CD4-positive, alpha-beta T cell treated with Interleukin-21 for 1 hour (primary cell): Measurements from ENCODE around the gene PDCD11.

Experiments used
- DNase-seq: peaks from one replicate; pipeline ENCODE4 v3.0.0-alpha.2; 2020

PDCD11 gene

GRCh38 chr10:103451831-103452505 is 55.5 kb downstream of the PDCD11 start, which contains the start of gene CALHM2:
CALHM2 (minus strand) TSS chr10:103452370; CDS start chr10:103449941, 2,429 bp downstream.
- DNase-seq = peak; percentile 43

DNA sequence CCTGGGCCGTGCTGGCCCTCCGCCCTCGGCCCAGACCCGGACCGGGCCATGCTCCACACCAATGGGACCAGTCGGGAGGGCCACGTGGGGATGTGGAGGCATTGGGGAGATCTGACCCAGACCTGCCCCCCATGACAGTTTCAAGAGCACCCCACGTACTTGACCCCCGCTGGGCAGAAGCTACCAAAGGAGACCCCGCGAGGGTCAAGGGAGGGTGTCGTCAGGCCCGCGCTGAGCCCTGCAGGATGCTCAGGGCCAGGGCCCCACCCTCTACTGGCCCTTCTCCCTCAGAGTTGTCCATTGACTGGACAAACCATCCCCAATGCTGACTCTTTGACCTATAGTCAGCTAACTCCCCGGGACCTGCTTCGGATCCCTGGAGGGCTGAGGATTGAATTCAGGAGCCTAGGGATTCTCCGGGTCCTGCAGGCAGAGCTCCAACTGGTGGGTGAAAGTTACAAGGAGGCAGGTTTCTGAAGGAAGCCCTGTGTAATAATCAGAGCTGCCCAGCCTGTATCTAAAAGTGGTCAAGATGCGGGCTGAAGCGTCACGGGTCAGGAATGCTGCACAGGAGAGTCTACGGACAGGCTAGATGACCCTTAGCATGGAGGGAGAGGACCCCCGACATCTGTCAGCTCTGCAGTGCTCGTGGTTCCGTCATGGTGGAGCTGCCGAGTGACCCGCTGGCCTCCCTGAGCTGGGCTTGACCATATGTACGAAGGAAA is 56.2 kb downstream of the PDCD11 start:
- no peak for DNase-seq

- no peak for DNase-seq
These were observed 57.6 kb downstream of the PDCD11 start for GRCh38 chr10:103454026-103454425.

- DNase-seq = no peak
These were observed 58.8 kb downstream of the PDCD11 start for GRCh38 chr10:103455235-103455634.

DNA sequence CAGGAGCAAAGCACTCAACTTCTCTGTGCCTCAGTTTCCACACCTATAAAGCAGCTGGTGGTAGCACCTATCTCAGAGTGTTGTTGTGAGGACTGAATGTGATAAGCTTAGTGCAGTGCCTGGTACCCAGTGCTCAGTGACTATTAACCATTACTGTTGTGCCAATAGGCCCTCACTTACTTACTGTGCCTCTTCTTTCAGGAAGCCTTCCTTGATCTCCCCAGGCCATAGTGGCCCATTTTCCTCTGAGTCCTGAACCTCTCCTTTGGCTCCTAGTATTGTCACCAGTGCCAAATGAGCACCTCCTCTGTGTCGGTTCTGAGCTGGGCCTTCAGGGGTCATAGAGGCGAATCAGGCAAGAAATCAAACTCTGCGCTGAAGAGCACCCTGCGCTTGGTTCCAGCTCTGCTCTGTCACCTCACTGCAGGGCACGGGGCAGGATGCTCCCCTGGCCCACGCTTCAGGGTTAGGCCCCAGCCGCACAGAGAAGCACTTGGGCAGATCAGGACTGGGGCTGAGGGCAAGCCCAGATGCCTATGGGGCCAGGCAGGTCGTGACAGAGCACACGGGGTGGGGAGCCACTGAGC is 59.7 kb downstream of the PDCD11 start:
- DNase-seq = no peak

DNA sequence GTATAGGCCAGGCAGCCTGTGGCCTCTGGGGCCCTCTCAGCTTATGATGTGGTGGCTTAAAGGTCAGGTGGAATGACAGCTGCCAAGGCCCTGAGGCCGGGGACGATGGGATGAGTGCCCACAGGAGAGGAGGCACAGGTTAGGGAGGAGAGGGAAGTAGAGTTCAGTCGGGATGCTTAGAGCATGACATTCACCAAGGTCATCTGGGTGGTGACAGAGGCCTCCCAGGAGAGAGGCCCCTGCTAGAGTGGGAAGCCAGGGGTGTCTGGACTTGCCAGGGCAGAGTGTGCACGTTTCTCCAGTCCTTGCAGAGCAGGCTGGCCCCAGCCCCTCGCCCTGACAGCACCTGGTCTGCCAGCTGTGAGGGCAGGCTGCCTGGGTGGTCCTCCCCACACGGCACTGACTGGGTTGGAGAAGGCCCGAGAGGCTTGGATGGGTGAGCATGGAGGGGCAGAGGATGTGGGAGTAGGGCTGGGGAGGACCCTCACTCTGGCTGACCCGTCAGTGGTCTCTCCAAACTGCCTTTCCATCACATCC is 60.8 kb downstream of the PDCD11 start:
- DNase-seq = no peak

- no peak for DNase-seq
These were observed 61.6 kb downstream of the PDCD11 start for GRCh38 chr10:103457896-103458583.

DNA sequence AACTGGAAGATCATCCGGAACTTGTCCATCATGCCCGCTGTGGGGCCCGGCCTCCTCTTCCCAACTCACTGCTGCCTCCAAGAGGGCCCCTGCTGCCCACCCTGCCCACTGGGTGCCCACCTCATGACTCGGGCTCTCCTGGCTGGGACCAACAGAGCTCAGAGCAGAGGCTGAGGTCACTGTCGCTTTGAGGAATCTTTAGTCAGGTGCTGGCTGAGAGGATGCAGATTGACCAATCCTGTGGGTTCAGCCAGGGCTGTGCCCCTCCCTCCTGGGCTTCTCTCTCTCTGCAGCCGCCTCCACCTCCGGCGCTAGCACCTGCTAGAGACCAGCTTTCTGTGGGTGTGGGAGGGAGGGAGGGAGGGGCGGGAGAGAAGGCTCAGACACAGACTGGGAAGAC is 62.3 kb downstream of the PDCD11 start, which contains the start of gene CALHM1:
CALHM1 (minus strand) TSS at position 181 of the 400 bp plus-strand sequence; CDS start at position 32, 149 bp downstream.
- DNase-seq = no peak

GRCh38 chr10:103459615-103460014 is 63.2 kb downstream of the PDCD11 start:
- DNase-seq = no peak

DNA sequence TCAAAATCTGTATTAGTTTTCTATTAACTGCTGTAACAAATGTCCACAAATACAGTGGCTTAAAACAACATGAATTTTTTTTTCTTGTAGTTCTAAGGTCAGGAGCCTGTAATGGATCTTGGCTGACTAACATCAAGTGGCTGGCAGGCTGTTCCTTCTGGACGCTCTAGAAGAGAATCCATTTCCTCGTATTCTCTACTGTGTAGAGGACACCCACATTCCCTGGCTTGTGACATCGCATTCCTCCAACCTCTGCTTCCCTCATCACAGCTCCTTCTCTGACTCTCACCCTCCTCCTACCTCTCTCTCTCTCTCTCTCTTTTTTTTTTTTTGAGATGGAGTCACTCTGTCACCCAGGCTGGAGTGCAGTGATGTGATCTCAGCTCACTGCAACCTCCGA is 67.1 kb downstream of the PDCD11 start:
- no peak for DNase-seq

- no peak for DNase-seq
These were observed 69.2 kb downstream of the PDCD11 start for GRCh38 chr10:103465411-103466179.

- DNase-seq = no peak
These were observed 70.3 kb downstream of the PDCD11 start for GRCh38 chr10:103466734-103467133.

GRCh38 chr10:103467406-103467805 is 71.0 kb downstream of the PDCD11 start:
- DNase-seq = peak; percentile 12

DNA sequence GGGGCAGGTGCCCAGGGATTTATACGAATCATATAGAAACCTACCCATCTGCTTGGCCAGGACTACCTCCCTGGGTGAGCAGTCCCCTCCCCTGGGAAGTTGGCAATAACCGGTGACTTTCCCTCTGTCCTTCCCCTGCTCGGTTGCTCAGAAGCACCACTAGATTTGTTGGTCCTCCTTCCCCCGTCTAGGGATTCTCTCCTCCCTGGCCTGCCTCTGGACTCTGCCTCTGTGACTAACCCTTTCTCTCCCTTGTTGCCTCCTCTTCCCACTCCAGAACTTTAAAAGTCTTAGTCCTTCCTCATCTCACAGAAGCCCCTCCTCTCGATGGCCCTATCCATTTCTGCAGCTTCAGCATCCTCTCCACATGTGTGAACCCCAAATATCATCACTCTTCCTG is 72.8 kb downstream of the PDCD11 start:
- no peak for DNase-seq

DNA sequence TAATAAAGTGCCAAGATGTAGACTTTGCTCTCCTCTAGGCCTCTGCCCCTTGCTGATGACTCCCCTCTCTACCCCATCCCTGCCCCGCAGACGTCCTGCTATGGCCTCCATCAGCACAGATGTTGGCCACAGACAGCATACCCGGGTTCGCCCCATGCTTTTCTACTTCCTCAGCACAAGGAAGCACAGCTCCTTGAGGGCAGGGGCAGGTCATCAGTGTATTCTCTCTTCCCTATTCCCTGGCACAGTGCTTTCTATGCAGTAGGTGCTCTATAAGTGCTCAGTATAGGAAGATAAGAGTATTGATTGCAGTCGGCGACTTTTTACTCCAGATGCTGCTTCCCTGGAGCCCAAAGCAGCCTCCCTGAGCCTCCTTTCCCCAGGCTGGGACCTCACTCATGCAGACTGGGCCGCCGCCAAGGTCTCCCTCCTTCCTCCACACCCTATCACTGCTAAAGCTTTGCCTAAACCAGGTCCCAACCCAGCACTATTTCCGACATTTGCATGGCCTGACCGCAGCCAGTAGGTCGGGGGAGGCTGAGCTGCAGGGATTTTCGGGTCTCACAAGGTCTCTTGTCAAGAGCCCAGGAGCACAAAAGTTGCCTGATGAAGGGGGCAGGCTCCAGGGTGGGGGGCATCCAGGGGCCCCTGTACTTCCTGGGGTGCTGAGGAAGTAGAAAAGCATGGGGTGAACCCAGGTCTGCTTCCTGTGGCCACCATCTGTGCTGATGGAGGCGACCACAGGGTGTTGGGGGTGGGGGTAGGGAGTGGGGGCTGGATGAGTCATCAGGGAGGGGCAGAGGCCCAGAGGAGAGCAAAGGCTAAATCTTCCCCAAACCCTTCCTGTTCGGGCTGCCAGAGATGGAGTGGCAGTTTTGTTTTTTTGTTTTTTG is 74.6 kb downstream of the PDCD11 start:
- DNase-seq = peak; percentile 82

DNA sequence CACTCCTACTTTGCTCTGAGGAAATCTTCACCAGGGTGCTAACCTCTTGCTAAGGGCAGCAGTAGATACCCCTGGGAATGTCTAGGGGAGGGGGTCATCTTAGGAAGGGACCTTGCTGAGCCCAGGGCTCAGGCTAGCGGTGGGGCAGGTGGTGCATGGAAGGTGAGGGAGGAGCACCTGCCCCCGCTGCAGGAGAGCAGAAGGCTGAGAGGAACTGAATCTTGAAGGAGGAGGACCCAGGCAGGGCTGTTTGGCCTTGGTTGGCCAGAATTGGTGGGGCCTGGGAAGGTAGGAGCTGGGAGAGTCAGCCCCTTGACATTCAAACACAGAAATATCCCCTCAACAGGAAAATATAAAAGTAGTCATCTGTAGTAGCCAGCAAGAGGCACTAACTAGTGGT is 75.6 kb downstream of the PDCD11 start:
- no peak for DNase-seq

DNA sequence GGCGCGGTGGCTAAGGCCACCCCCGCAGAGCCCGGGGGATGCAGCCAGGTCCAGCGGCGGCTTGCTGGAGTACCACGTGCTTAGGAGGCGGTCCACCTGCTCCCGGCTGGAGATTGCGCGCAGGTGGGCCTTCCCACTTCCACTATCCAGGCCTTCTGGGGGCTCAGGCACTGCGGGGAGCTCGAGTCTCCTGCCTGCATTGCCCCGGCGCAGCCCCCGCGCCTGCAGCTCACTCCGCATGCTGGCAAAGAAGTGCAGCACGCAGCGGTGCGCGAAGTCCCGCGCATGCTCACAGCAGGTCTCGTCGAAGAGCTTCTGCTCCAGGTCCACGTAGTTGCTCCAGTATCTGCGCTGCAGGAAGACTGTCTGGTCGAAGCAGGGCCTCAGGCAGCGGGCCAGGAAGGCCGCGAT is 76.8 kb downstream of the PDCD11 start:
- DNase-seq = no peak

DNA sequence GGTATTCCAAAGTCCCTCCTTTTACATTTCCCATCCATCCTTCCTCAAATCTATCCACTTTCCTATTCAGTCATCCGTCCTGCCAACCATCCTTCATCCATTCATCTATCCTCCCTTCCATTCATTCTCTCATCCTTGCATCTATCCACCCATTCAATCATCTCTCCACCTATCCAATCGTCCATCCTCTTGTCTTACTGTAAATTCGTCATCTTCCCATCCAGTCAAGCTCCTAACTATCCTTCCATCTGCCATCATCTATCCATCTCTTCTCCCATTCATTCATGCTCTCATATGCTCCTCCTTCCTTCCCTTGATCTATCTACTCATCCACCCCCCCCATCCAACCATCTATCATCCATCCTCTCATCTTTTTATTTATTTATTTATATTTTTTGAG is 77.7 kb downstream of the PDCD11 start:
- DNase-seq = no peak

DNA sequence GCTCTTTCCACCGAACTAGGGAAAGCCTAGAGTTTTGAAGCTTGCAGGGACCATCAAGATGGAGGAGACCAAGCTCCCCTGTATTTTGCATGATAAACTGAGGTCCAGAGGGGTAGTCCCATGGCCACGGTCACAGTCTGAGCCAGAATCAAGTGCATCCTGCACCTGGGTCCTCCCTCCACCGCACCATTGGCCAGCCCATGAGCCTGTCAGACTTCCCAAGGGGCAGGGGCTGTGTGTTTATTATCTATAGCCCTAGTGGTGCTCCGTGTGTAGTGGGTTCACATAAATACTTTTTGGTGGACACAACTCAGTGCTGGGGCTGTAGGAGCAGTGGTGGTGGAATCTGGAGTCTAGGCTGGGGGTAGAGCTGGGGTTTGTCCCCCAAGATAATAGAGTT is 79.0 kb downstream of the PDCD11 start:
- DNase-seq = no peak

GRCh38 chr10:103476046-103476768 is 79.8 kb downstream of the PDCD11 start:
- DNase-seq = no peak

DNA sequence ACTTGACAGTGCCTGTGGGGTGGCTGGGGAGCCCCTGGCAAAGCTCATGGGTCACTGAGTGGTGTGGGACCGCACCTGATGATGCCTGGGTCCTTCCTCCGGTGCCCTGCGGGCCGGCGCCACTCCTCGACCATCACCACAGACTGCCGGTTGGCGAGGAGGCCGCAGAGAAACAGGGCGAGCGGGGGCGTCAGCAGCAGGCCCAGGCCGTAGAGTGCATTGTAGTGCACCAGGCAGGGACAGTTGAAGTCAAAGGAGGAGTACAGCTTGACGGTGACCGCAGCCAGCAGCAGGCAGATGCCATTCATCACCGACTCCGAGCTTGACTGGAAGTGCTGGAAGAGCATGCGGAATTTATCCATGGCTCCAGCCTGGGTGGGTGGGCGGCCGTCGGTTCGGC is 82.2 kb downstream of the PDCD11 start:
- no peak for DNase-seq
